Epidermal melanocyte (primary cell): ENCODE results near the gene RPL29.

Experiments
- DNase-seq: peaks from one replicate; pipeline ENCODE4 v3.0.0; 2011; ENCODE audit warnings: low spot score; ENCODE audit not compliant: insufficient read length

RPL29 gene

GRCh38 chr3:52026041-52026440 is 30.3 kb upstream of the RPL29 start:
- no peak for DNase-seq

- no peak for DNase-seq
Measured at GRCh38 chr3:52025453-52025852, 29.8 kb upstream of the RPL29 start.

- DNase-seq: peak; percentile 55
Measured at GRCh38 chr3:52024765-52025452, 29.2 kb upstream of the RPL29 start.

- DNase-seq: no peak
Measured at GRCh38 chr3:52023860-52024764, 28.4 kb upstream of the RPL29 start.

GRCh38 chr3:52023101-52023770 is 27.5 kb upstream of the RPL29 start:
- DNase-seq: no peak

- no peak for DNase-seq
Measured at GRCh38 chr3:52022323-52023100, 26.8 kb upstream of the RPL29 start.

- DNase-seq: no peak
Measured at GRCh38 chr3:52021489-52022268, 26.0 kb upstream of the RPL29 start.

GRCh38 chr3:52020796-52021195 is 25.1 kb upstream of the RPL29 start:
- DNase-seq: no peak

- DNase-seq: no peak
Measured at GRCh38 chr3:52019352-52020080, 23.8 kb upstream of the RPL29 start.

- DNase-seq: no peak
Measured at GRCh38 chr3:52018319-52019000, 22.8 kb upstream of the RPL29 start.

GRCh38 chr3:52017586-52017985 is 21.9 kb upstream of the RPL29 start:
- no peak for DNase-seq

- no peak for DNase-seq
Measured at GRCh38 chr3:52015438-52016228, 19.9 kb upstream of the RPL29 start.

GRCh38 chr3:52014613-52015012 is 18.9 kb upstream of the RPL29 start:
- DNase-seq: peak; percentile 47

- DNase-seq: no peak
Measured at GRCh38 chr3:52013802-52014598, 18.3 kb upstream of the RPL29 start.

- DNase-seq: no peak
Measured at GRCh38 chr3:52012699-52013098, 17.0 kb upstream of the RPL29 start.

- DNase-seq: no peak
Measured at GRCh38 chr3:52010431-52010830, 14.7 kb upstream of the RPL29 start.

- no peak for DNase-seq
Measured at GRCh38 chr3:52007291-52007690, 11.6 kb upstream of the RPL29 start.

- no peak for DNase-seq
Measured at GRCh38 chr3:52006820-52007133, 11.1 kb upstream of the RPL29 start.
